Measurements from ENCODE around the gene INSC. TPM values are rescaled to one million over a fixed set of nuclear protein-coding genes. Genes with fewer than 3 reads are reported as not detected.

Gene INSC
- total RNA-seq, 2 donors from 2014 or later: 1.6 TPM

GRCh38 chr11:15293975-15294620 is 179.4 kb downstream of the INSC start:
- no peak for DNase-seq
- Histone ChIP-seq H3K27me3 (no peaks in the 10 kb centered on the region), H3K36me3 (no peaks in the 10 kb centered on the region), H3K9me3 (no peaks in the 10 kb centered on the region), H3K4me1 (no peaks in the 10 kb centered on the region), H3K27ac (no peak overlapping the region), H3K9ac (ENCODE audit: low read depth in 2 of 2, low read length in 2 of 2) (no peak overlapping the region), H3K4me3 (no peak overlapping the region)
- intact Hi-C loops (cut with DNase I): no loop called here
- no peak for TF ChIP-seq CTCF (IDR thresholded peaks at IDR 0.05)

GRCh38 chr11:15295695-15296094 is 181.0 kb downstream of the INSC start:
- intact Hi-C loops (cut with DNase I): no loop called here
- no peak overlapping the region for H3K9ac ChIP-seq (ENCODE audit: low read depth in 2 of 2, low read length in 2 of 2)
- H3K4me3 ChIP-seq: no peak overlapping the region
- no peak overlapping the region for H3K27ac ChIP-seq
- no peaks in the 10 kb centered on the region for H3K4me1 ChIP-seq
- no peak for TF ChIP-seq CTCF (IDR thresholded peaks at IDR 0.05)
- H3K36me3 ChIP-seq: no peaks in the 10 kb centered on the region
- no peaks in the 10 kb centered on the region for H3K27me3 ChIP-seq
- H3K9me3 ChIP-seq: no peaks in the 10 kb centered on the region
- no peak for DNase-seq

Other genes starting within 250 kb of the INSC start
- 10 to 100 TPM; 11.1 to 17.7 TPM for gene CYP2R1, start 222.7 kb upstream of the INSC start, total RNA-seq
- gene CALCA, start 142.6 kb upstream of the INSC start, total RNA-seq: under 1 TPM in 1 of 2 donors, not detected in 1; 0.29 TPM
- gene CALCB, start 41.3 kb upstream of the INSC start, total RNA-seq: under 1 TPM in 1 of 2 donors, not detected in 1; 0.16 TPM

Measured in colonic mucosa (tissue), 4 donors.